Pancreas (tissue), 10 donors: Measurements from ENCODE around the gene NCK2. TPM values are rescaled to one million over a fixed set of nuclear protein-coding genes. Genes with fewer than 3 reads are reported as not detected.
A peak's percentile ranks its signal among the peaks of the same experiment; 100 is the strongest.

Experiments
- ATAC-seq, 4 donors: fragments of 200-7000 bp; cut with Tn5 transposase; one replicate each; pipeline versions ENCODE4 v1.8.0 to v1.9.1; 2020; ENCODE audit warnings: mild to moderate bottlenecking in 4 of 4, moderate library complexity in 4 of 4
- DNase-seq, 6 donors: peaks; one replicate each; pipeline ENCODE4 v3.0.0-alpha.2; 2020
- FAIRE-seq: peaks from 2 replicates; lab custom pipeline; 2012; peaks lifted over from hg19 to GRCh38; lab: Jason Lieb, UNC
- H3K27ac ChIP-seq, 4 donors: fragments of 200-600 bp; sonication (generic); 1 replicate in 3 of 4; 2 replicates in 1 of 4; pipeline versions ENCODE4 v1.5.0 to v1.8.0; 2020
- H3K27me3 ChIP-seq, 4 donors: fragments of 200-600 bp; one replicate each; pipeline ENCODE4 v1.8.0; 2021
- H3K36me3 ChIP-seq, 3 donors: fragments of 200-600 bp; sonication (generic) in 1 of 3; one replicate each; pipeline versions ENCODE4 v1.5.0 to v1.8.0; 2020 to 2021
- H3K4me1 ChIP-seq, 3 donors: fragments of 200-600 bp; one replicate each; pipeline ENCODE4 v1.8.0; 2021
- H3K4me3 ChIP-seq, 4 donors: fragments of 200-600 bp; sonication (generic) in 2 of 4; one replicate each; pipeline versions ENCODE4 v1.5.0 to v1.8.0; 2020 to 2021
- H3K9me3 ChIP-seq, 4 donors: fragments of 200-600 bp; one replicate each; pipeline ENCODE4 v1.8.0; 2021
- WGBS, 2 donors: extraction: QIAGEN DNeasy Blood & Tissue Kit; methylation state at CpG; one replicate each; pipeline ENCODE4 v1.1.7; 2013; 5-methylcytosine and 5-hydroxymethylcytosine counted together
- intact Hi-C, 3 donors: fragments of 100-400 bp; cut with DNase I; formaldehyde crosslinking; loops; one replicate each; pipeline versions ENCODE4 v1.11.1 to v1.14.2; 2022
- polyA plus RNA-seq, 2 donors: library from polyadenylated mRNA; stranded (reverse); fragments of 200-250 nt; gene quantifications; one replicate each; pipeline ENCODE4 v1.2.3, GENCODE V29; 2013
- total RNA-seq, 6 donors: library from RNA; stranded (reverse); fragmentation: NEBNext Ultra II Directional in 4 of 6; extraction: Animal tissue kit (Norgen Biotek cat#: 25700) in 4 of 6; gene quantifications; one replicate each; pipeline versions ENCODE4 v1.2.1 to v1.2.4, GENCODE V29; 2021 to 2023
- TF ChIP-seq, protein P1 (sequence below), 4 donors: fragments of 200-600 bp; sonication (generic) in 3 of 4; IDR thresholded peaks; one replicate each; pipeline versions ENCODE4 v1.5.0 to v1.8.0; 2021; ENCODE audit warnings: antibody characterized with exemption in 4 of 4
- donor health status: healthy with polysubstance abuse.
- donor health status: DM: no; HTN: no; CAD: no; lungs with moderate emphysema.
- donor health status: DM: no; HTN: no; CAD: no.
- donor health status: control.
- donor health status: control.
- donor health status: Bipolar disorder and iron deficiency.
- donor health status: DM: yes; HTN: yes; CAD: no.
- donor health status: DM: no; HTN: no; CAD: no.
- donor health status: DM: no; HTN: no; CAD: no.
- donor health status: DM: yes; HTN: yes; CAD: no.

NCK2 gene
- total and polyA plus RNA-seq, 8 donors = 28.4 to 57.6 (median 31.2) TPM

GRCh38 chr2:105935063-105935462, 190.4 kb downstream of the NCK2 start:
- DNase-seq (no peak), FAIRE-seq (no peak)
- intact Hi-C loops = no loop called here

DNA sequence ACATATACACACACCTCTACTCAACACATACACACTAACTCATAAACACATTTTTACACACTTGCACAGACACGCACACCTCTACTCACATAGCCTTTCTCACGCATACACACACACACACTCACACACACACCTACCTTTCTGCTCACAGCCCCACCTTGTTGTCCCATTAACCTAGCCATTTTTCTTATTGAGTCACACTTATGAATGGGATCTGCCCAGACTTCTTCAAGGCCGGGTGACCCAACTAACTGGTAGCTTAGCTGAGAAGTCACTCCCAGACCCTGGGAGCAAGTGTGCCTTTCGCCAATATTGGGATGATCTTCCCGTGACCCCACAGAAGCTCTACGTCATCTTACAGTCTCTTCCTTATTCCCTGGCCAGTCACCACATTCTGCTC, 192.2 kb downstream of the NCK2 start:
- Histone ChIP-seq H3K36me3 (no peaks in the 10 kb centered on the region), H3K4me3 (peak overlapping the region in 1 of 4 donors; percentile 15), H3K27me3 (no peaks in the 10 kb centered on the region), H3K4me1 (no peaks in the 10 kb centered on the region), H3K9me3 (no peaks in the 10 kb centered on the region), H3K27ac (peak overlapping the region; percentile 51 to 64 (median 53))
- no peak for FAIRE-seq
- intact Hi-C loops = no loop called here
- TF ChIP-seq, protein P1, sequence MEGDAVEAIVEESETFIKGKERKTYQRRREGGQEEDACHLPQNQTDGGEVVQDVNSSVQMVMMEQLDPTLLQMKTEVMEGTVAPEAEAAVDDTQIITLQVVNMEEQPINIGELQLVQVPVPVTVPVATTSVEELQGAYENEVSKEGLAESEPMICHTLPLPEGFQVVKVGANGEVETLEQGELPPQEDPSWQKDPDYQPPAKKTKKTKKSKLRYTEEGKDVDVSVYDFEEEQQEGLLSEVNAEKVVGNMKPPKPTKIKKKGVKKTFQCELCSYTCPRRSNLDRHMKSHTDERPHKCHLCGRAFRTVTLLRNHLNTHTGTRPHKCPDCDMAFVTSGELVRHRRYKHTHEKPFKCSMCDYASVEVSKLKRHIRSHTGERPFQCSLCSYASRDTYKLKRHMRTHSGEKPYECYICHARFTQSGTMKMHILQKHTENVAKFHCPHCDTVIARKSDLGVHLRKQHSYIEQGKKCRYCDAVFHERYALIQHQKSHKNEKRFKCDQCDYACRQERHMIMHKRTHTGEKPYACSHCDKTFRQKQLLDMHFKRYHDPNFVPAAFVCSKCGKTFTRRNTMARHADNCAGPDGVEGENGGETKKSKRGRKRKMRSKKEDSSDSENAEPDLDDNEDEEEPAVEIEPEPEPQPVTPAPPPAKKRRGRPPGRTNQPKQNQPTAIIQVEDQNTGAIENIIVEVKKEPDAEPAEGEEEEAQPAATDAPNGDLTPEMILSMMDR (IDR thresholded peaks at IDR 0.05) = no peak
- no peak for DNase-seq
- peak in 3 of 4 donors; percentile 19 to 34 (median 32) for ATAC-seq
- 73 to 79% methylated on average over 6 of the region's 6 CpGs for whole genome bisulfite sequencing, 2 donors

More at GRCh38 chr2:105935063-105935462, 190.4 kb downstream of the NCK2 start:
- no peaks in the 10 kb centered on the region for H3K36me3 ChIP-seq
- H3K4me3 ChIP-seq = peak overlapping the region in 1 of 4 donors; percentile 19
- no peaks in the 10 kb centered on the region for H3K27me3 ChIP-seq
- TF ChIP-seq, protein P1 (IDR thresholded peaks at IDR 0.05) = no peak
- WGBS, 2 donors = 43 to 53% methylated on average over 3 of the region's 3 CpGs
- no peaks in the 10 kb centered on the region for H3K9me3 ChIP-seq
- peak overlapping the region in 2 of 4 donors; percentile 33 to 50 for H3K27ac ChIP-seq
- peak in 2 of 4 donors; percentile 7 to 20 for ATAC-seq
- no peaks in the 10 kb centered on the region for H3K4me1 ChIP-seq

DNA sequence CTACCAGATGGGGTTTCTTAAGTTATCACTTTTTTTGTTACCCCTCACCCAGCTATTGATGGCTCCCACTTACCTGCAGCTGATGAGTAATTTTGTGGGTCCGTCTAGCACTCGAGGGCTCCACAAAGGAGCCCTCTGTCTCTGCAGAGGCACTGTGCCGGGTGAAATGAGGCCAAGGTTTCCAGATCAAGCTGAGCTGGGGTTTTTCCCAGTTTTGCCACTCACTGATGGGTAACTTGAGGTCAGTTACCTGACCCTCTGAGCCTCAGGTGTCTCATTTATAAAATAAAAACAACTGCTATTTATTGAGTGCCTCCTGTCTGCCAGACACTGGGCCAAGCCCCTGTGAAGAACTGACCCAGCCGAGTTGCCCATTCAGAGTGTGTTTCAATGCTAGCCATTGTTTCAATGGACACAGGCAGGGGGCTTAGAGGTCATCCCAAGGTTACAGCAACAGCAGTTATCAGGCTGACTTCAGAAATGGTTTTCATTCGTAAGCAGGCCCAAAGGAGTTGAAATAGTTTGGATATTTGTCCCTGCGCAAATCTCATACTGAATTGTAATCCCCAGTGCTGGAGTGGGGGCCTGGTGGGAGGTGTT, 192.9 kb downstream of the NCK2 start:
- H3K4me1 ChIP-seq = no peaks in the 10 kb centered on the region
- H3K4me3 ChIP-seq = peak overlapping the region in 1 of 4 donors; percentile 15
- intact Hi-C loops = no loop called here
- 61 to 68% methylated on average over 6 of the region's 6 CpGs for WGBS, 2 donors
- FAIRE-seq (no peak), DNase-seq (peak in 2 of 6 donors; percentile 39 to 60), ATAC-seq (peak; percentile 34 to 79 (median 68))
- peak overlapping the region; percentile 51 to 64 (median 53) for H3K27ac ChIP-seq
- H3K9me3 ChIP-seq = no peaks in the 10 kb centered on the region
- H3K27me3 ChIP-seq = no peaks in the 10 kb centered on the region
- H3K36me3 ChIP-seq = no peaks in the 10 kb centered on the region
- TF ChIP-seq, protein P1 (IDR thresholded peaks at IDR 0.05) = no peak
